HepG2 (cell line): ENCODE measurements around the gene SNAP23. TPM values are rescaled to one million over a fixed set of nuclear protein-coding genes. Genes with fewer than 3 reads are reported as not detected.

Source experiments
- CEBPG ChIP-seq: IDR thresholded peaks from 2 replicates; pipeline ENCODE4 v1.6.1; 2016
- E2F2 ChIP-seq: sonication (generic); formaldehyde crosslinking; IDR thresholded peaks from 2 replicates; pipeline ENCODE4 v1.4.0; 2020; ENCODE audit warnings: missing genetic modification reagents, borderline replicate concordance
- NFIC ChIP-seq: IDR thresholded peaks from 2 replicates; pipeline ENCODE4 v1.6.1; 2012; ENCODE audit warnings: mild to moderate bottlenecking, low read length, inconsistent platforms
- NFKBIZ ChIP-seq: IDR thresholded peaks from 2 replicates; pipeline ENCODE4 v1.6.1; 2018; ENCODE audit warnings: missing genetic modification reagents, missing compliant biosample characterization
- NR0B2 ChIP-seq: sonication (generic); formaldehyde crosslinking; IDR thresholded peaks from 2 replicates; pipeline ENCODE4 v1.4.0; 2020; ENCODE audit warnings: mild to moderate bottlenecking, missing genetic modification reagents
- NR2F6 ChIP-seq, 2 experiments: IDR thresholded peaks; 2 replicates each; pipeline ENCODE4 v1.6.1; 2016; ENCODE audit warnings: antibody characterized with exemption in 1 of 2, mild to moderate bottlenecking in 1 of 2
- SIN3B ChIP-seq: fragments of 150-350 bp; IDR thresholded peaks from 2 replicates; pipeline ENCODE4 v1.6.1; 2014; ENCODE audit warnings: low read length
- THYN1 ChIP-seq: sonication (generic); formaldehyde crosslinking; IDR thresholded peaks from 2 replicates; pipeline ENCODE4 v1.8.1; 2023; ENCODE audit warnings: low read depth, mild to moderate bottlenecking, moderate library complexity, missing genetic modification reagents, borderline replicate concordance
- ZBTB46 ChIP-seq: sonication (generic); formaldehyde crosslinking; IDR thresholded peaks from 2 replicates; pipeline ENCODE4 v1.4.0; 2020; ENCODE audit warnings: mild to moderate bottlenecking, missing genetic modification reagents, borderline replicate concordance
- ZEB1 ChIP-seq: IDR thresholded peaks from 2 replicates; pipeline ENCODE4 v1.6.1; 2012; ENCODE audit warnings: mild to moderate bottlenecking, low read depth, inconsistent platforms; ENCODE audit not compliant: insufficient replicate concordance
- ZHX2 ChIP-seq, 2 experiments: sonication (generic) in 1 of 2; formaldehyde crosslinking in 1 of 2; IDR thresholded peaks; 2 replicates each; pipeline versions ENCODE4 v1.6.1 to v1.9.0; 2014 to 2022; ENCODE audit warnings: antibody characterized with exemption in 1 of 2, borderline replicate concordance in 1 of 2, inconsistent platforms in 1 of 2, low read depth in 1 of 2, missing genetic modification reagents in 1 of 2
- ZNF460 ChIP-seq: sonication (generic); formaldehyde crosslinking; IDR thresholded peaks from 2 replicates; pipeline ENCODE4 v1.5.1; 2020; ENCODE audit warnings: missing genetic modification reagents, mild to moderate bottlenecking, borderline replicate concordance
- ZNF674 ChIP-seq: sonication (generic); formaldehyde crosslinking; IDR thresholded peaks from 2 replicates; pipeline ENCODE4 v1.5.0; 2020; ENCODE audit warnings: low read depth, mild to moderate bottlenecking, missing genetic modification reagents
- polyA plus RNA-seq, 8 experiments: library from polyadenylated mRNA; depleted of rRNA in 3 of 8; stranded (reverse) in 7 of 8; unstranded in 1 of 8; fragments of >200 nt; fragmentation: Illumina TruSeq in 4 of 8; extraction: Trizol in 4 of 8; gene quantifications; 2 replicates each; pipeline versions ENCODE4 v1.2.1 to v1.2.3, GENCODE V29; 2011 to 2016; ENCODE audit warnings: low read depth in 4 of 8, missing spikeins in 1 of 8, mixed read lengths in 1 of 8; ENCODE audit not compliant: insufficient read depth in 1 of 8
- total RNA-seq, 5 experiments: library from RNA; depleted of rRNA; stranded (reverse); fragments of >200 nt; fragmentation: Illumina TruSeq; extraction: Trizol; gene quantifications; 2 replicates each; pipeline ENCODE4 v1.2.3, GENCODE V29; 2016; ENCODE audit warnings: low read depth in 1 of 5
- TF ChIP-seq, protein P1 (sequence below): sonication (generic); formaldehyde crosslinking; IDR thresholded peaks from 2 replicates; pipeline ENCODE4 v1.5.0; 2020; ENCODE audit warnings: mild to moderate bottlenecking, missing genetic modification reagents, moderate library complexity

The SNAP23 gene
- total and polyA plus RNA-seq, 2 of the 13 experiments (the other 11 are each of a cell fraction or from before 2014, with no cell fraction given), result 37.0 to 101 TPM

GRCh38 chr15:42471002-42471401, 24.4 kb upstream of the SNAP23 start (continued):
- TF ChIP-seq NR2F6 (IDR thresholded peaks at IDR 0.05) (no peak), NR2F6 (CRISPR knock-in tag; IDR thresholded peaks at IDR 0.05) (no peak), THYN1 (CRISPR knock-in tag) (no peak), NFKBIZ (CRISPR knock-in tag) (no peak), NR0B2 (no peak), E2F2 (CRISPR knock-in tag) (no peak), ZNF460 (no peak), CEBPG (CRISPR knock-in tag) (no peak), ZBTB46 (CRISPR knock-in tag) (no peak), ZEB1 (no peak), SIN3B (no peak), ZHX2 (IDR thresholded peaks at IDR 0.05; ENCODE audit: low read depth) (no peak), ZHX2 (CRISPR knock-in tag; IDR thresholded peaks at IDR 0.05; ENCODE audit: borderline replicate concordance) (no peak), ZNF674 (CRISPR knock-in tag) (no peak), NFIC (no peak)
- TF ChIP-seq, protein P1, sequence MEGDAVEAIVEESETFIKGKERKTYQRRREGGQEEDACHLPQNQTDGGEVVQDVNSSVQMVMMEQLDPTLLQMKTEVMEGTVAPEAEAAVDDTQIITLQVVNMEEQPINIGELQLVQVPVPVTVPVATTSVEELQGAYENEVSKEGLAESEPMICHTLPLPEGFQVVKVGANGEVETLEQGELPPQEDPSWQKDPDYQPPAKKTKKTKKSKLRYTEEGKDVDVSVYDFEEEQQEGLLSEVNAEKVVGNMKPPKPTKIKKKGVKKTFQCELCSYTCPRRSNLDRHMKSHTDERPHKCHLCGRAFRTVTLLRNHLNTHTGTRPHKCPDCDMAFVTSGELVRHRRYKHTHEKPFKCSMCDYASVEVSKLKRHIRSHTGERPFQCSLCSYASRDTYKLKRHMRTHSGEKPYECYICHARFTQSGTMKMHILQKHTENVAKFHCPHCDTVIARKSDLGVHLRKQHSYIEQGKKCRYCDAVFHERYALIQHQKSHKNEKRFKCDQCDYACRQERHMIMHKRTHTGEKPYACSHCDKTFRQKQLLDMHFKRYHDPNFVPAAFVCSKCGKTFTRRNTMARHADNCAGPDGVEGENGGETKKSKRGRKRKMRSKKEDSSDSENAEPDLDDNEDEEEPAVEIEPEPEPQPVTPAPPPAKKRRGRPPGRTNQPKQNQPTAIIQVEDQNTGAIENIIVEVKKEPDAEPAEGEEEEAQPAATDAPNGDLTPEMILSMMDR (CRISPR knock-in tag), result no peak
